ENCODE results near the gene SLC16A12.

Gene SLC16A12

GRCh38 chr10:89388806-89389205 lies 146.6 kb downstream of the SLC16A12 start:
- Histone ChIP-seq H3K4me3 (ENCODE audit: low read depth in 1 of 2, low read length in 1 of 2) (no peak overlapping the region), H3K27ac (no peak overlapping the region), H3K36me3 (no peaks in the 10 kb centered on the region), H3K9me3 (no peaks in the 10 kb centered on the region), H3K27me3 (no peaks in the 10 kb centered on the region), H3K4me1 (ENCODE audit: control insufficient read depth in 1 of 2, insufficient read depth in 1 of 2, low read depth in 1 of 2, low read length in 1 of 2) (peaks cover 37 to 45% of the 10 kb centered on the region in 2 experiments)
- no peak for TF ChIP-seq CTCF (IDR thresholded peaks at IDR 0.05)

GRCh38 chr10:89384474-89385340 lies 150.7 kb downstream of the SLC16A12 start:
- no peaks in the 10 kb centered on the region for H3K9me3 ChIP-seq
- TF ChIP-seq CTCF (IDR thresholded peaks at IDR 0.05), result no peak

GRCh38 chr10:89382757-89383156 lies 152.6 kb downstream of the SLC16A12 start:
- Histone ChIP-seq H3K9me3 (no peaks in the 10 kb centered on the region), H3K4me1 (ENCODE audit: control insufficient read depth in 1 of 2, insufficient read depth in 1 of 2, low read depth in 1 of 2, low read length in 1 of 2) (peaks cover 18 to 21% of the 10 kb centered on the region in 2 experiments), H3K4me3 (ENCODE audit: low read depth in 1 of 2, low read length in 1 of 2) (no peak overlapping the region), H3K27me3 (no peaks in the 10 kb centered on the region), H3K36me3 (no peaks in the 10 kb centered on the region), H3K27ac (no peak overlapping the region)
- no peak for TF ChIP-seq CTCF (IDR thresholded peaks at IDR 0.05)

More at GRCh38 chr10:89384474-89385340, 150.7 kb downstream of the SLC16A12 start:
- Histone ChIP-seq H3K4me3 (ENCODE audit: low read depth in 1 of 2, low read length in 1 of 2) (peak overlapping the region; percentile 47 to 48), H3K36me3 (no peaks in the 10 kb centered on the region), H3K27ac (peak overlapping the region; percentile 85), H3K27me3 (no peaks in the 10 kb centered on the region), H3K4me1 (ENCODE audit: control insufficient read depth in 1 of 2, insufficient read depth in 1 of 2, low read depth in 1 of 2, low read length in 1 of 2) (peaks cover 18 to 21% of the 10 kb centered on the region in 2 experiments)
